Breast epithelium (tissue), 3 donors: Measurements from ENCODE around the gene UBE2N.

Experiments used
- POLR2AphosphoS5 ChIP-seq, 3 donors: sonication (generic); formaldehyde crosslinking; IDR thresholded peaks; one replicate each; pipeline ENCODE4 v1.6.1; 2017; ENCODE audit warnings: antibody characterized with exemption in 3 of 3
- TF ChIP-seq, protein P1 (sequence below), 3 donors: fragments of 450-650 bp; IDR thresholded peaks; one replicate each; pipeline ENCODE4 v1.5.1; 2016 to 2017; ENCODE audit warnings: antibody characterized with exemption in 3 of 3, mild to moderate bottlenecking in 3 of 3, moderate library complexity in 3 of 3

DNA sequence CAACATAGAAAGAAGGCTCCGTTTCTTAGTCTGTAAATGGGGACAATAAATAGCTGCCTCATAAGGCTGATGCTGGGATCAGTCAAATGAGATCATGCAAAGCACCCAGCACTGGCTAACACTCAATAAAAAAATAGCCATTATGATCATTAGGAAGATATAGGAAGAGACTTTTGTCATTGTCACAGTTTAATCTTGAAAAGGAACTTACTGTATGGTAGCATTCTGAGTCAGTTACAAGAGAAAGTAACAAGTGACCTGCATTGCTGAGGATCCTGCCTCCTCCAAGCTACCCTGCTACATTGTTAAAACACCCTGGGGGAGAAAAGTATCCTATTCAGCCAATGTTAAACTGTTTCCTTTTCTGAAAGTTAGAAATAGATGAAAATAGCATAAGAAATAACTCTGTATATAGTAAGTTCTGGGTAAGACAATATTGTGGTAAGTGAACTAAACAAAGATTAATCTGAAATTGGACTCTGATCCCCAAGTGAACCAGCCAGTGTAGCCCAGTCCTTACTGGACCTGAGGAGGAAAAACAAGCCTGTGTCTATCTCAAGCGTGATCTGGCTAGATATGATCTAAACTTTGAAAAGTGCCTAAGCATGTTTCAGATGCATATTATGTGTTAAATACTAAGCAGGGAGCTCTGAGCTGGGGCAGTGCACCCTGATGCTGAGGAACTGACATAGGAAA, 67.6 kb downstream of the UBE2N start:
- TF ChIP-seq, protein P1, sequence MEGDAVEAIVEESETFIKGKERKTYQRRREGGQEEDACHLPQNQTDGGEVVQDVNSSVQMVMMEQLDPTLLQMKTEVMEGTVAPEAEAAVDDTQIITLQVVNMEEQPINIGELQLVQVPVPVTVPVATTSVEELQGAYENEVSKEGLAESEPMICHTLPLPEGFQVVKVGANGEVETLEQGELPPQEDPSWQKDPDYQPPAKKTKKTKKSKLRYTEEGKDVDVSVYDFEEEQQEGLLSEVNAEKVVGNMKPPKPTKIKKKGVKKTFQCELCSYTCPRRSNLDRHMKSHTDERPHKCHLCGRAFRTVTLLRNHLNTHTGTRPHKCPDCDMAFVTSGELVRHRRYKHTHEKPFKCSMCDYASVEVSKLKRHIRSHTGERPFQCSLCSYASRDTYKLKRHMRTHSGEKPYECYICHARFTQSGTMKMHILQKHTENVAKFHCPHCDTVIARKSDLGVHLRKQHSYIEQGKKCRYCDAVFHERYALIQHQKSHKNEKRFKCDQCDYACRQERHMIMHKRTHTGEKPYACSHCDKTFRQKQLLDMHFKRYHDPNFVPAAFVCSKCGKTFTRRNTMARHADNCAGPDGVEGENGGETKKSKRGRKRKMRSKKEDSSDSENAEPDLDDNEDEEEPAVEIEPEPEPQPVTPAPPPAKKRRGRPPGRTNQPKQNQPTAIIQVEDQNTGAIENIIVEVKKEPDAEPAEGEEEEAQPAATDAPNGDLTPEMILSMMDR (IDR thresholded peaks at IDR 0.05): no peak
- no peak for TF ChIP-seq POLR2AphosphoS5 (IDR thresholded peaks at IDR 0.05)
